AG04449 (cell line): ENCODE measurements around the gene TRRAP.

Experiments
- CTCF ChIA-PET: fragments of 350-600 bp; formaldehyde crosslinking; extraction: SDS; loops from one replicate; lab custom pipeline; 2021; ENCODE audit warnings: antibody characterized with exemption; lab: Yijun Ruan, JAX
- POLR2A ChIA-PET: fragments of 400-600, 350-600 bp; formaldehyde crosslinking; extraction: SDS; loops from one replicate; lab custom pipeline; 2020; ENCODE audit warnings: antibody characterized with exemption, inconsistent platforms; lab: Yijun Ruan, JAX
- DNase-seq: peaks from one replicate; pipeline ENCODE4 v3.0.0-alpha.2; 2010; ENCODE audit warnings: low read depth, low spot score
- H3K4me3 ChIP-seq: 2 replicates; pipeline ENCODE4 v1.5.1; 2011; ENCODE audit warnings: low read depth, mild to moderate bottlenecking, control low read depth, low read length
- TF ChIP-seq, protein P1 (sequence below): IDR thresholded peaks from one replicate; pipeline ENCODE4 v1.5.1; 2011; ENCODE audit warnings: mild to moderate bottlenecking, moderate library complexity, low read length, control low read depth, inconsistent platforms; ENCODE audit not compliant: insufficient read depth; ENCODE audit errors: missing control alignments

Gene TRRAP

GRCh38 chr7:98991141-98991540 lies 112.8 kb downstream of the TRRAP start:
- TF ChIP-seq, protein P1, sequence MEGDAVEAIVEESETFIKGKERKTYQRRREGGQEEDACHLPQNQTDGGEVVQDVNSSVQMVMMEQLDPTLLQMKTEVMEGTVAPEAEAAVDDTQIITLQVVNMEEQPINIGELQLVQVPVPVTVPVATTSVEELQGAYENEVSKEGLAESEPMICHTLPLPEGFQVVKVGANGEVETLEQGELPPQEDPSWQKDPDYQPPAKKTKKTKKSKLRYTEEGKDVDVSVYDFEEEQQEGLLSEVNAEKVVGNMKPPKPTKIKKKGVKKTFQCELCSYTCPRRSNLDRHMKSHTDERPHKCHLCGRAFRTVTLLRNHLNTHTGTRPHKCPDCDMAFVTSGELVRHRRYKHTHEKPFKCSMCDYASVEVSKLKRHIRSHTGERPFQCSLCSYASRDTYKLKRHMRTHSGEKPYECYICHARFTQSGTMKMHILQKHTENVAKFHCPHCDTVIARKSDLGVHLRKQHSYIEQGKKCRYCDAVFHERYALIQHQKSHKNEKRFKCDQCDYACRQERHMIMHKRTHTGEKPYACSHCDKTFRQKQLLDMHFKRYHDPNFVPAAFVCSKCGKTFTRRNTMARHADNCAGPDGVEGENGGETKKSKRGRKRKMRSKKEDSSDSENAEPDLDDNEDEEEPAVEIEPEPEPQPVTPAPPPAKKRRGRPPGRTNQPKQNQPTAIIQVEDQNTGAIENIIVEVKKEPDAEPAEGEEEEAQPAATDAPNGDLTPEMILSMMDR, result no peak
- no peak overlapping the region for H3K4me3 ChIP-seq
- ChIA-PET POLR2A (no interaction called here), CTCF (no interaction called here)
- DNase-seq, result no peak

DNA sequence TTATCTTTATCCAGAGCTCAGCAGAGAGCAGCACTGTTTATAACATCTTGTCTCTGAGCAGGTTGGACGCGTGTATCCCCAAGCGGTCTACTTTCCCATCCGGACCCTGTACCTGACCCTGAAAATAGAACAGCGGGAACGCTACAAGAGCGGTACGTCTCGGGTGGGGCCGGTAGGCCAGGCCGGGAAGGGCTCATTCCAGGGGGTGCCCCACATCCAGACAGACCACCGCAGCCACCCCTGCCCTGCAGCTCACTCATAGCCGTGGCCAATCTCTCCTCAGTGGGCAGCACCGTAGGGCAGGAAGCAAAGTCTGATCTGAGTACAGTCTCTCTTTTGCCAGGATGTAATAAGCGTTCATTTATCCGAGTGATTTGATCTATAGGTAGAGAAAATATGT lies 113.7 kb downstream of the TRRAP start:
- POLR2A ChIA-PET, result no interaction called here
- TF ChIP-seq, protein P1, result no peak
- CTCF ChIA-PET, result no interaction called here
- no peak for DNase-seq
- H3K4me3 ChIP-seq, result no peak overlapping the region

DNA sequence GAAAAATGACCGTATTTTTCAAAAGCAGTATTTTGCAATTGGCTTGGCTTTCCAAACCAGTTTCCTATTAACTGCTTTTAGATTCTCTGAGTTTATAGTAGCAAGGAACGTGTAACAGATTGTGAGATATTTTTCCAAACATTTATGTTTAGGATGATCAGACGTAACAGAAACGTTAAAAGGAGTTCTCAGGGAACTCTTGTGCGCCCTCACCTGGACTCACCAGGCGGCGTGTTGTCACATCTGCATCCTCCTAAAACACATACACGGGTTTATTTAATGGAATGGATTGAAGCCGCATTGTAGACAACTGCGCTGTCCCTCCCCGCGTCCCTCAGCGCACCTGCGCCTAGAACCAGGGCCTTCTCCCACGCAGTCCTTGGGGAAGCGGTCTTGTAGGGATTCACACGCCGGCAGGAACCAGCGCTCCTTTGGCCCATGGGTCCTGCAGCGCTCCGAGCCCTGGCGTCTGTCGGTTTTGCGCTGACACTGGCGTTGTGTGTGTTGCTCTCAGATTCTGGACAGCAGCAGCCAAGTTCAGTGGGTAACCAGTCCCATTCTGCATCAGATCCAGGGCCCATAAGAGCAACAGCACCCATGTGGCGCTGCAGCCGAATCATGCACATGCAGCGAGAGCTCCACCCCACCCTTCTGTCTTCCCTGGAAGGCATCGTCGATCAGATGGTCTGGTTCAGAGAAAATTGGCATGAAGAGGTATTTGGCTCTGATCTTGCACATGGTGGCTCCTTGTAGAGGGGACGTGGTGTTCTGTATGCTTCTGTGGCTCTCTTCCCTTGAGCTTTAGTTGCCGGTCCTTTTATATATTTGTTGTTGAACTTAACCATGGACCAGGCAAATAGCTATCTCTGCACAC lies 114.9 kb downstream of the TRRAP start:
- POLR2A ChIA-PET, result interaction anchor here (0.6 to 0.9 kb wide), 2 partner anchors 71 to 713 kb away, joined by 3 read pairs; no protein-coding TSS in a partner anchor
- TF ChIP-seq, protein P1, result peak; percentile 3
- DNase-seq, result no peak
- CTCF ChIA-PET, result interaction anchor here (1.7 kb wide), 1 partner anchor 321 kb away, joined by 4 read pairs; no protein-coding TSS in a partner anchor
- H3K4me3 ChIP-seq, result no peak overlapping the region

- TF ChIP-seq, protein P1, result no peak
- DNase-seq, result no peak
- ChIA-PET POLR2A (interaction anchor here (0.6 to 0.9 kb wide), 2 partner anchors 72 to 714 kb away, joined by 3 read pairs; no protein-coding TSS in a partner anchor), CTCF (interaction anchor here (1.7 kb wide), 1 partner anchor 320 kb away, joined by 4 read pairs; no protein-coding TSS in a partner anchor)
- H3K4me3 ChIP-seq, result no peak overlapping the region
These were observed 116.0 kb downstream of the TRRAP start for GRCh38 chr7:98994046-98994944.

DNA sequence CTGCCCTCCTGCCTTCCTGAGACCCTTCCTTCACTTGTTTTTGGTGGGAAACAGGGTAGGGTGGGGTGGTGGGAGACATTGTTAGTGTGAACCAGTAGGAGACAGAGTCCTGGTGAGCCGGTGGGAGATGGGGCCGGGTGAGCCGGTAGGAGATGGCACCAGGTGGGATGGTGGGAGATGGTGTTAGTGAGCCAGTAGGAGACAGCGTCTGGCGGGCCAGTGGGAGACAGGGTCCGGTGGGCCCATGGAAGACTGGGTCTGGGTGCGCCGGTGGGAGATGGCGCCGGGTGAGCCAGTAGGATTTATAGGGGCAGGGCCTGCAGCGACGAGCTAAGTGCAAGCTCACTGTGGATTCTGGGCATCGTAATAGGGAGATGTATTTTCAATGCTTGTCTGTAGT lies 116.8 kb downstream of the TRRAP start:
- DNase-seq, result no peak
- TF ChIP-seq, protein P1, result no peak
- POLR2A ChIA-PET, result no interaction called here
- no peak overlapping the region for H3K4me3 ChIP-seq
- CTCF ChIA-PET, result no interaction called here
